Left lung (tissue), 10 donors: ENCODE data around the gene SHC3. TPM values are rescaled to one million over a fixed set of nuclear protein-coding genes. Genes with fewer than 3 reads are reported as not detected.
A peak's percentile ranks its signal among the peaks of the same experiment; 100 is the strongest.

Experiments
- ATAC-seq: fragments of 200-7000 bp; cut with Tn5 transposase; one replicate; pipeline ENCODE4 v1.9.1; 2020; ENCODE audit warnings: moderate library complexity
- DNase-seq, 4 donors: peaks; one replicate each; pipeline ENCODE4 v3.0.0-alpha.2; 2013 to 2020
- H3K27ac ChIP-seq, 2 donors: fragments of 200-600 bp; sonication (generic) in 1 of 2; one replicate each; pipeline versions ENCODE4 v1.5.0 to v1.8.0; 2020 to 2021
- H3K27me3 ChIP-seq, 2 donors: fragments of 200-600 bp; sonication (generic) in 1 of 2; one replicate each; pipeline versions ENCODE4 v1.5.0 to v1.8.0; 2020 to 2021
- H3K36me3 ChIP-seq, 2 donors: fragments of 200-600 bp; sonication (generic) in 1 of 2; one replicate each; pipeline versions ENCODE4 v1.5.0 to v1.8.0; 2020 to 2021
- H3K4me1 ChIP-seq, 2 donors: fragments of 200-600 bp; one replicate each; pipeline ENCODE4 v1.8.0; 2021
- H3K4me3 ChIP-seq, 2 donors: fragments of 200-600 bp; sonication (generic) in 1 of 2; one replicate each; pipeline versions ENCODE4 v1.5.0 to v1.8.0; 2020 to 2021; ENCODE audit warnings: mild to moderate bottlenecking in 1 of 2
- H3K9me3 ChIP-seq, 2 donors: fragments of 200-600 bp; sonication (generic) in 1 of 2; one replicate each; pipeline versions ENCODE4 v1.5.0 to v1.8.0; 2020 to 2021
- intact Hi-C, 2 donors: fragments of 100-400 bp; cut with DNase I; formaldehyde crosslinking; loops; one replicate each; pipeline versions ENCODE4 v1.11.2 to v1.14.2; 2022
- polyA plus RNA-seq, 6 donors: library from polyadenylated mRNA; unstranded; fragments of 120-200 nt; gene quantifications; one replicate each; pipeline ENCODE4 v1.2.1, GENCODE V29; 2013; ENCODE audit not compliant: insufficient read length in 6 of 6
- total RNA-seq, 2 donors: library from RNA; stranded (reverse); fragmentation: NEBNext Ultra II Directional; extraction: Animal tissue kit (Norgen Biotek cat#: 25700); gene quantifications; one replicate each; pipeline ENCODE4 v1.2.1, GENCODE V29; 2021
- TF ChIP-seq, protein P1 (sequence below), 2 donors: fragments of 200-600 bp; sonication (generic) in 1 of 2; IDR thresholded peaks; one replicate each; pipeline versions ENCODE4 v1.5.0 to v1.8.0; 2021; ENCODE audit warnings: antibody characterized with exemption in 2 of 2
- donor health status: DM: no; HTN: yes; CAD: no.
- donor health status: DM: no; HTN: no; CAD: no.

The SHC3 gene
- total and polyA plus RNA-seq, 8 donors = 10.4 to 19.2 (median 15.6) TPM

DNA sequence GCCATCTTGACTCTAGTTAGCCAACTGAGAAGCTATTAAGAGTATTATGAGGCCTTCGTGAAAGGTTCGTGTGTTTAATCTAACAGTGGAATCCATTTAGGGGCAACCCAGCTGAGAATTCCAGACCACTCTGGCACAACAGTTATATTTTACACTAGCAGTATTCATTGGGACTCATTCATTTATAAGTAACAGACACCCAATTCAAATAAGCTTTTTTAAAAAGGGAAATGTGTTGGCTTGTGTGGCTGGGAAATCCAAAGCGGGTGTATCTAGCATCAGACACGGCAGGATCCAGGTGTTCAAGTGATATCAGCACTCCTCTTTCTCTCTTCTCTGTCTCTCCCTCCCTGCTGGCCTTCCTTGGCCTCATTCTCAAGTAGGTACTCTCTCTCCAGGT, 46.0 kb upstream of the SHC3 start:
- no peaks in the 10 kb centered on the region for H3K9me3 ChIP-seq
- no peaks in the 10 kb centered on the region for H3K4me1 ChIP-seq
- intact Hi-C loops = no loop called here
- H3K27ac ChIP-seq = no peak overlapping the region
- no peak overlapping the region for H3K4me3 ChIP-seq
- ATAC-seq (no peak), DNase-seq (no peak)
- TF ChIP-seq, protein P1, sequence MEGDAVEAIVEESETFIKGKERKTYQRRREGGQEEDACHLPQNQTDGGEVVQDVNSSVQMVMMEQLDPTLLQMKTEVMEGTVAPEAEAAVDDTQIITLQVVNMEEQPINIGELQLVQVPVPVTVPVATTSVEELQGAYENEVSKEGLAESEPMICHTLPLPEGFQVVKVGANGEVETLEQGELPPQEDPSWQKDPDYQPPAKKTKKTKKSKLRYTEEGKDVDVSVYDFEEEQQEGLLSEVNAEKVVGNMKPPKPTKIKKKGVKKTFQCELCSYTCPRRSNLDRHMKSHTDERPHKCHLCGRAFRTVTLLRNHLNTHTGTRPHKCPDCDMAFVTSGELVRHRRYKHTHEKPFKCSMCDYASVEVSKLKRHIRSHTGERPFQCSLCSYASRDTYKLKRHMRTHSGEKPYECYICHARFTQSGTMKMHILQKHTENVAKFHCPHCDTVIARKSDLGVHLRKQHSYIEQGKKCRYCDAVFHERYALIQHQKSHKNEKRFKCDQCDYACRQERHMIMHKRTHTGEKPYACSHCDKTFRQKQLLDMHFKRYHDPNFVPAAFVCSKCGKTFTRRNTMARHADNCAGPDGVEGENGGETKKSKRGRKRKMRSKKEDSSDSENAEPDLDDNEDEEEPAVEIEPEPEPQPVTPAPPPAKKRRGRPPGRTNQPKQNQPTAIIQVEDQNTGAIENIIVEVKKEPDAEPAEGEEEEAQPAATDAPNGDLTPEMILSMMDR (IDR thresholded peaks at IDR 0.05) = no peak
- H3K27me3 ChIP-seq = no peaks in the 10 kb centered on the region
- H3K36me3 ChIP-seq = no peaks in the 10 kb centered on the region

GRCh38 chr9:89223396-89223977, 44.9 kb upstream of the SHC3 start:
- Histone ChIP-seq H3K4me1 (no peaks in the 10 kb centered on the region), H3K27me3 (no peaks in the 10 kb centered on the region), H3K27ac (no peak overlapping the region), H3K4me3 (no peak overlapping the region), H3K36me3 (no peaks in the 10 kb centered on the region), H3K9me3 (no peaks in the 10 kb centered on the region)
- no peak for ATAC-seq
- TF ChIP-seq, protein P1 (IDR thresholded peaks at IDR 0.05) = no peak
- DNase-seq = no peak
- intact Hi-C loops = no loop called here

DNA sequence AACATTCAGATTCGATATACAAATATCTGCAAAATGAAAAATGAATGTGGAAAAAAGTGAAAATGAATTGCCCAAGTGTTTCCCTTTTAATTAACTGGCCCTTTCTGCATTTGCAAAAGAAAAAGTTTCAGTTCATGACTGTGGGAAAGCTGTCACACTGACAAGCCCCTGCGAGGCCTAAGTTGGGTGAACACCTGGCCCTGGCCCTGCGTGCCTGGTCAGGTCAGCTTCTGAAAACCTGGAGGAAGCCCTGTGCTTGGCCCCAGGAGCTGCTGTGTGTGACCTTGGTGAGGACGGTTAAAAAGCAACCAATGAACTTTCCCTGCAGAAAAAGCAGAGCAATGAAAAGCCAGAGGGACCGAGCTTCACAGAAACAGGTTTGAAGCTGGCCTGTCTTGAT, 41.0 kb upstream of the SHC3 start:
- Histone ChIP-seq H3K36me3 (no peaks in the 10 kb centered on the region), H3K4me1 (no peaks in the 10 kb centered on the region), H3K4me3 (no peak overlapping the region), H3K27me3 (no peaks in the 10 kb centered on the region), H3K9me3 (no peaks in the 10 kb centered on the region), H3K27ac (no peak overlapping the region)
- intact Hi-C loops = no loop called here
- DNase-seq (no peak), ATAC-seq (no peak)
- TF ChIP-seq, protein P1 (IDR thresholded peaks at IDR 0.05) = no peak

GRCh38 chr9:89218040-89218928, 39.7 kb upstream of the SHC3 start:
- Histone ChIP-seq H3K27ac (peak overlapping the region in 1 of 2 donors; percentile 48), H3K9me3 (no peaks in the 10 kb centered on the region), H3K36me3 (no peaks in the 10 kb centered on the region), H3K4me3 (no peak overlapping the region), H3K4me1 (no peaks in the 10 kb centered on the region), H3K27me3 (no peaks in the 10 kb centered on the region)
- TF ChIP-seq, protein P1 (IDR thresholded peaks at IDR 0.05) = no peak
- ATAC-seq (no peak), DNase-seq (peak in 1 of 4 donors; percentile 56)
- intact Hi-C loops = no loop called here

DNA sequence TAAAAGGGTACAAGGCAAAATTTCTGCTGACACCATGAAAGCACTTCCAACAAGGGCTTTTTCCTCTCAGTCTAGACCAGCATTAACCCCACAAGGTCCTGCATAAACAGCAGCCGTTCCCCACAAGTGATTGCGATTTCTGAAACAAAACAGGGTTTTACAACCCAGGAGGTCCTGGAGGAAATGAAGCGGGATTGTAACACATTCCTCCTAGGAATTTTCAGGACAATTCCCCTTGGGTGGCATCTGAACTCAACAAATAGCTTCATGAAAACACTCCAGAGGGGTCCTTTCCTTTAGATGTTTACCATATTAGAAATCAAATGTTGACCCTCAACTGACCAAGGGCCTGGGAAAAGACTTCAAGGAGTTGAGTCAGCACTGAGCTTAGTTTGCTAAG, 36.7 kb upstream of the SHC3 start:
- TF ChIP-seq, protein P1 (IDR thresholded peaks at IDR 0.05) = no peak
- H3K36me3 ChIP-seq = no peaks in the 10 kb centered on the region
- DNase-seq (no peak), ATAC-seq (no peak)
- no peaks in the 10 kb centered on the region for H3K9me3 ChIP-seq
- no peaks in the 10 kb centered on the region for H3K4me1 ChIP-seq
- intact Hi-C loops = no loop called here
- H3K4me3 ChIP-seq = no peak overlapping the region
- no peak overlapping the region for H3K27ac ChIP-seq
- no peaks in the 10 kb centered on the region for H3K27me3 ChIP-seq
